Measurements from ENCODE around the gene KRTAP10-12.
"Not testable (repeated sequence)": the region's sequence is repeated elsewhere in the genome, so short reads cannot be mapped to it uniquely, and the experiment has no call there.

The KRTAP10-12 gene, protein sequence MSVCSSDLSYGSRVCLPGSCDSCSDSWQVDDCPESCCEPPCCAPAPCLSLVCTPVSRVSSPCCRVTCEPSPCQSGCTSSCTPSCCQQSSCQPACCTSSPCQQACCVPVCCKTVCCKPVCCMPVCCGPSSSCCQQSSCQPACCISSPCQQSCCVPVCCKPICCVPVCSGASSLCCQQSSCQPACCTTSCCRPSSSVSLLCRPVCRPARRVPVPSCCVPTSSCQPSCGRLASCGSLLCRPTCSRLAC

DNA sequence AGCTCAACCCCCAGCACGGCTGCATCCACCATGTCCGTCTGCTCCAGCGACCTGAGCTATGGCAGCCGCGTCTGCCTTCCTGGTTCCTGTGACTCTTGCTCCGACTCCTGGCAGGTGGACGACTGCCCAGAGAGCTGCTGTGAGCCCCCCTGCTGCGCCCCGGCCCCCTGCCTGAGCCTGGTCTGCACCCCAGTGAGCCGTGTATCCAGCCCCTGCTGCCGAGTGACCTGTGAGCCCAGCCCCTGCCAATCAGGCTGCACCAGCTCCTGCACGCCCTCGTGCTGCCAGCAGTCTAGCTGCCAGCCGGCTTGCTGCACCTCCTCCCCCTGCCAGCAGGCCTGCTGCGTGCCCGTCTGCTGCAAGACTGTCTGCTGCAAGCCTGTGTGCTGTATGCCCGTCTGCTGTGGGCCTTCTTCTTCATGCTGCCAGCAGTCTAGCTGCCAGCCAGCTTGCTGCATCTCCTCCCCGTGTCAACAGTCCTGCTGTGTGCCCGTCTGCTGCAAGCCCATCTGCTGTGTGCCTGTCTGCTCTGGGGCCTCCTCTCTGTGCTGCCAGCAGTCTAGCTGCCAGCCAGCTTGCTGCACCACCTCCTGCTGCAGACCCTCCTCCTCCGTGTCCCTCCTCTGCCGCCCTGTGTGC is at the start of gene KRTAP10-12:
TSS of gene KRTAP10-12 (plus strand) at position 1 of the 639 bp plus-strand sequence. CDS start at position 31, 30 bp downstream.
- not testable (repeated sequence) for DNase-seq (ENCODE audit: low read depth)

DNA sequence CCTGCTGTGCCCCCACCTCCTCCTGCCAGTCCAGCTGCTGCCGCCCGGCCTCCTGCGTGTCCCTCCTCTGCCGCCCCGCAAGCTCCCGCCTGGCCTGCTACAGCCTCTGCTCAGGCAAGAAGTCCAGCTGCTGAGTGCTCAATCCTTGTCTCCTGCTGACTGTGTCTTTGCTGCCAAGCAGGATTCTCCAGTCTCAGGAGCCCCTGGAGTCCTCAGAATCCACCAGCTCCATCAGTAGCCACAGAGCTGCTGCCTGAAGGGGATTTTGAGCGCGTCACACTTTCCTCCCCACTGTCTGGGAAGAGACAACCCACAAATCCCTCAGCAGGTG is 49.8 kb upstream of the KRTAP10-12 start:
- DNase-seq (ENCODE audit: low read depth): no peak

DNA sequence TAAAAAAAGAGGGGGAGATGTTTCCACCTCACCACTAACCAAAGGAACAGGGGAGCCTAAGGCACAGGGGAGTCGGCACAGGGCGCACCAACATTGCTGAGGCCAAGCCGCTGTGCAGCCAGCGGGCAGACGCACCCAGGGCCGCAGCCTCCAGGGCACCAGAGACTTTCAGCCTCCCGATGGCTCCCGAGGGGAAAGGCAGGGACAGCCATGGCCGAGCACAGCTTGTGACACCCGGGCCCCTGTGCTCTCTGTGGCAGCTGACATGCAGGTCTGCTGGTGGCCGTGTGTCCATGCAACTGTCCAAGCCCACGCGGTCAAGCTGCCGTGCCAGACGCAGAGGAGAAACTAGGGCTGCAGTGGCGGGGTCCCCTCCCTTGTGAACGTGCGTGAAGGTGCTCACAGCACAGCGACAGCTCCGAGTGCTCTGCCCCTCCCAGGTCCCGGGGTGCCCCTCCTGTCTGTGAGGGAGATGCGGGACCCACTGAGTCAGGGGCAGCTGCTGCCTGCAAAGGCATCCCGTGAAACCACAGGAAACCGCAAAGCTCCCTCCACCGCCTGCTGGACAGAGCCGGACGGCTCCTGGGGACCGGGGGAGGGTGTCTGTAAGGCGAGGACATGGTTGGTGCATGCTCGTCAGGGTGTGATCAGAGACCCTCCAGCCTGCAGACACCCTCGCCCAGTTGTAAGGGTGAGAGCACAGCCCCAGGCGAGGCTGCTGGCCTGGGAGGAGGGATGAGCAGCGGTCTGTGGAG is 48.2 kb upstream of the KRTAP10-12 start:
- DNase-seq (ENCODE audit: low read depth): no peak

DNA sequence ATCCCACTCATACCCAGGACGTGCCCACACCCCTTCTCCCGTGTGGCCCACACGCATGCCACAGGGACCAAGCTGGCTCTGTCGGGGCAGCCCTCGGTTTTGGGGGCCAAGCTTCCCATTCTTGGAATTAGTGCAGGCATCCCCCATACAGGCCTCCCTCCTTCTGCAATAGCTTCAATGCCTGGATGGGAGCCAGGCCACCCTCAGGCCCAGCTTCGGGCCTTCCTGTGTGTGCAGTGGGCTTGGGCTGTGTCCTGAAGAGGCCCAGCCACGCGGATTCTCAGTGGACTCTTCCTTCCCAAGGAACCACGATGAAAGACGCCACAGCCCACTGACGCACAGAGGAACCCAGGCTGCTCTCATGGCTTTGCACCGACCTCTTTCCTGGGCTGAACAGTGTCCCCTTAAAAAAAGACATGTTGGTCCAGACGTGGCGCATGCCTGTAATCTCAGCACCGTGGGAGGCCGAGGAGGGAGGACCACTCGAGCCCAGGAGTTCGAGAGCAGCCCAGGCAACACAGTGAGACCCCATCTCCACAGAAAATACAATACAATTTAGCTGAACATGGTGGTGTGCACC is 47.4 kb upstream of the KRTAP10-12 start:
- DNase-seq (ENCODE audit: low read depth): no peak

DNA sequence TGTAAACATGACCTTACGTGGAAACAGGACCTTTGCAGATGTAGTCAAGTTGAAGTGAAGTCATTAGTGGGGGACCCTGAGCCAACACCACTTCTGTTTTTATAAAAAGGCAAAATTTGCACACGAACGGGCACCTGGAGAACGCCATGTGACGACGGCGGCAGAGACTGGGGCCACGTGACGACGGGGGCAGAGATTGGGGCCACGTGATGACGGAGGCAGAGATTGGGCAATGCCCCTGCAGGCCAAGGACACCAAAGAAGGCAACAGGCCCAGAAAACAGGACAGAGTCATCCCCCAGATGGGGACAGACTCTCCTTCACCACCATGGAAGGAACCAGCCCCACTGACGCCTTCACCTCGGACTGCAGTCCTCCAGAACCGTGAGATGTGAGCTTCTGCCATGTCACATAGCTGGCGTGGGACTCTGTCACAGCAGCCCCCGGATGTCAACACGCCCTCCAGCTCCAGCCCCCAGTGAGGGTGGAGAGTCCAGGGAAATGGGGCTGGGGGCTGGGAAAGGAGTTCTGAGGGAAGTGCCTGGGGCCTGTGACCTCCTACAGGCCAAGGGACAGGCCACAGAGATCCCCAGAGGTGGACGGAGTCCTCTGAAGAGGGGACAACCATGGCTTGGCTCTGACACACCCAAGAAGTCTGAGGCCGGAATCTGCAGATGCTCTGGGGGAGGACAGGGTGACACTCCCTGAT is 46.6 kb upstream of the KRTAP10-12 start:
- no peak for DNase-seq (ENCODE audit: low read depth)

DNA sequence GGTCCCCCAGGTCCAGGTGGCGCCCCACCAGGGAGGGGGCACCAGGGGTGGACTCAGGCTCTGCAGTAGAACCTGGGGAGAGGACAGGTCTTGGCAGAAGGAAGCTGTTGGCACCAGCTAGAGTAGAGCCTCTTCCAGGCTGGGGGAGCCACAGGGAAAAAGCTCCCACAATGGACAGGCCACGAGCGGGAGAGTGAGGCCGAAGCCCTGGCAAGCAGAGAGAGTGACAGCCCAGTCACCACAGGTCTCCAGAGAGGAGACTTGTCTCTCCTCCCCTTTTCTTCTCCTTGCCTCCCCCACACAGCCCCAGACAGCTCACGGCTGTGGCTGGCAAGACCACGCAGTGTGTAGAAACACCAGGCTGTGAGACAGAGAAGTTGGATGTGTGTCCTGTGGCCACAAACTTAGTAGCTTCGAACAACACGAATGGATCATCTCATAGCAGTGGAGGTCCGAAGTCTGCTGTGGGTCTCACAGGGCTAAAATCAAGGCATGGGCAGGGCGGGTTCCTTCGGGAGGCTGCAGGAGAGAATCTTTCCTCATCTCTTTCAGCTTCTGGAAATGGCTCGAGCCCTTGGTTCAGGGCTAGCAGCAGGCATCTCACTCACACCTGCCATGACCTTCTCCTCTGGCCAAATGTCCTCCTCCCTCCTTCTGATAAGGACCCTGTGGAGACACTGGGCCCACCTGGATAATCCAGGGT is 45.8 kb upstream of the KRTAP10-12 start:
- no peak for DNase-seq (ENCODE audit: low read depth)

DNA sequence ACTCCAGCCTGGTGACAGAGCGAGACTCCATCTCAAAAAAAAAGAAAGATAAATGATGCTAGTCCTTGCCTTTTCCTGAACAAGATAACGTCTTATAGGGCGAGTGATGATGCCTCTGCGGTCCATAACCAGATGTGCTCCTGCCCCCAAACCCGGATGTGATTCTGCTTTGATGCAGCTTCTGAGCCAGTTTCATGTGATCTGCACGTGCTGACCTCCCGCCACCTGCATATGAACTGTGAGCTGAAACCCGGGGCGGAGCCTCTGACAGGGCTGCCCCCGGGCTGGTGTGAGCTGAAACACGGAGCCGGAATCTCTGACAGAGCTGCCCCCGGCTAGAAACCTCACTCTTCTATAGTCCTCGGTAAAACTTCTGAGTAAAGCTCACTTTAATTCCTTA is 43.8 kb upstream of the KRTAP10-12 start:
- DNase-seq (ENCODE audit: low read depth): no peak

DNA sequence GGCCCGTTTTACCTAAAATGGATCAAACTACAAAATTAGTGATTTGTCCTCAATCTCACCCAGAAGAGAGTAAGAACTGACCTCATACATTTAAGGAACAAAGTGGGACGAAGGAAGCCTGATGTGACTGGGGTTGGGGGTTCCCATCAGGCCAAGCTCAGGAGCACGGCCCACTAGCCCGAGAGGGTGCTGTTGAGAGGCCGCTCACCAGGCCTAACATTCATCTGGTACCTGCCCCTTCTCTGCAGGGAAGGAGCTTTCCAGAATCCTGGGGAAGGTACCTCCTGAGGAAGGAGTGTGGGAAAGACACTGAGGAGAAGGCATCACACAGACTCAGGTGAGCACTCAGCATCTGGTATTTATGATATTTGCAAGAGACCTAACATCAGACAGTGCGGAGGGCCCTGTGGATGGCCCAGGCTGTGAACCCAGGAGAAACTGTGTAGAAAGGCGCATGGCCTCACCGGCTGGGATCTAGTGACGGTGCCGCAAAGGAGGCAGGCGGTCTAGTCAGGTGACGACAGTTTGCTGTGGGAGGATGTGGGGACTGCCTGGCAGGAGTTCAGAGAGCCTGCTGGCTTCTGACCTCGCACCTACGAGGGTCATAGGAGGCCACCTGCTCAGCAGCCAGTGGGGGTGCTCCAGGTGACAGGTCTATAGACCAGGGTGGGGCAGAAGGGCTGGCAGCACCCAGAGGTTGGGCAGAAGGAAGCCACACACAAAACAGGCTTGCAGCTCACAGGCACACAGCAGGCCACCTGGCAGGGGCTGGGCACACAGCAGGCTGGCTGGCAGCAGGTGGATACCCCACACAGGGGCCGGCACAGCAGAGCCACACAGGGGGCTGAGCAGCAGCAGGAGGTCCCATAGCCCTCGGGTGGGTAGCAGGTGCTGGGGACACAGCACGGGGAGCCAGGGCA is 43.1 kb upstream of the KRTAP10-12 start:
- no peak for DNase-seq (ENCODE audit: low read depth)

DNA sequence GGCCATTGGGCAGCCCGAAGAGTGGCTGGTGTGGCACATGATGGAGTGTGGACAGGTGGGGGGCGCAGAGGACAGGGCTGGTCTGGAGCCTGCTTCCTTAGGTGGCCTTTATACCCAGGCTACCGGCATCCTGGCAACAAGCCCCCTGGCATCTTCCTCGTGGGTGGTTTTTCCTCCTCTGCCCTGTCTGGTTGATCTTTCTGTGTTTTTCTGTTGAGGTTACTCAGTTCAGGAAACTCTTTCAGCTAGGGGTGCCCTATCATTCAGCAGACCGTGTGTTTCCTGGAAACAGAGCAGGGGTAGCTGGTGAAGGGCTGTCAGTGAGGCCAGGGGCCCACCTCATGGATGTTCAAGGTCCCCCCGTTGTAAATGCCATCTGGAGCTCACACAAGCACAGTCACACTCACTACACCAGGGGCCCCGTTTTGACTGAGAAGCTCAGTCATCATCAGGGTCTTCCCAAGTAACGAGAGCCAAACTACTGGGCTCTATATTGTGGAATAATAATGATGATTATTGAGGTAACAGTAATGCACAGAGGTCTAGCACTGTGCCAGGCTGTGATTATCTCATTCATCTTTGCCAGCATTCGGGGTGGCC is 42.3 kb upstream of the KRTAP10-12 start, which contains the start of gene KRTAP12-4:
TSS of gene KRTAP12-4 (minus strand) at position 84 of the 600 bp plus-strand sequence. CDS start at position 39, 45 bp downstream.
- no peak for DNase-seq (ENCODE audit: low read depth)

DNA sequence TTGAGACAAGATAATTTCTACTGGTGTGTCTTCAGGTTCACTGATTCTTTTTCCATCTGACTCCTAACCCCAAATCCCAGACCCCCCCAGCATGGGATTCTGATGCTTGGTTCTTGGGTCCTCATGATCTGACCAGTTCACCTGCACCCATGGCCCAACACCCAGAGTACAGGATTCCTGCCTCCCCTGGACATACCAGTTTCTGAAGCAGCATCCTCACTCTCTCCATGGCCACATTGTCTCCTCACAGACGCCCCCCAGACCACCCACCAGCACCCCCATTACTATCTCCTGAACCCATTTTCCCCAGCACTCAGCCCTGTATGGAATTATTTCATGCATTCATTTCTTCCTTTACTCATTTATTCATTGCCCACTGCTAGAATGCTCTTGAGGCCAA is 40.1 kb upstream of the KRTAP10-12 start:
- no peak for DNase-seq (ENCODE audit: low read depth)

DNA sequence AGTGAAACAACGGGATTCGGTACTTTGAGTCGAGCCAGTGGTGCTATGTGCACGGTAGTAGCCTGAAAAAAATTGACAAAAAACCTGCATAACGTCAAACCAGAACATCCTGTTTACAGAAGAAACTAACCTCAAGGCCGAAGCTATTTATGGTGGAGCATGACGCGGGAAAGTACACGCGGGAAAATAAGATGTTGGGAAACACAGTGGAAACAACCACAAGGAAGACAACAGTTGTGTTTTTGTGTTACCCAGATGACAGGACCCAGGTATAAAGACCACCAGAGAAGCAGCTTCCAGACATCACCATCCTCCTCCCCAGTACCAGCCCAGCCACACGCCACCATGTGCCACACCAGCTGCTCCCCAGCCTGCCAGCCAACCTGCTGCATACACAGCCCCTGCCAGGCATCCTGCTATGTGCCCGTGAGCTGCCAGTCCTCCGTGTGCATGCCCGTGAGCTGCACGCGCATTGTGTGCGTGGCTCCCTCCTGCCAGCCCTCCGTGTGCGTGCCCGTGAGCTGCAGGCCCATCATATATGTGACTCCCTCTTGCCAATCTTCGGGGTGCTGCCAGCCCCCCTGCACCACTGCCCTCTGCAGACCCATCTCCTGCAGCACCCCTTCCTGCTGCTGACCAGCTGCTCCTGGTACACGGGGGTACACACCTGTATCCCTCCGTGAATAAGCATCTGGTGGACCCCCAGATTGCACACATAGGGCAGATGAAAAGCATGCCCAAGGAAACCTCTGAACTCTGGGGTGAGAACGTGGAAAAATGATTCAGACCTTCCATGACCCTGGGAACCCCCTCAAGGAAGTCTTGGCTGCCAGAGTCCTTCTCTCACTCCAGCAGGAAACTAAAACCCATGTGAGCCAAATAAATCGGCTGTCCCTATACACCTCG is 39.1 kb upstream of the KRTAP10-12 start, which contains the start of gene KRTAP12-3:
TSS of gene KRTAP12-3 (plus strand) at position 298 of the 906 bp plus-strand sequence. CDS start at position 346, 48 bp downstream.
- DNase-seq (ENCODE audit: low read depth): no peak

DNA sequence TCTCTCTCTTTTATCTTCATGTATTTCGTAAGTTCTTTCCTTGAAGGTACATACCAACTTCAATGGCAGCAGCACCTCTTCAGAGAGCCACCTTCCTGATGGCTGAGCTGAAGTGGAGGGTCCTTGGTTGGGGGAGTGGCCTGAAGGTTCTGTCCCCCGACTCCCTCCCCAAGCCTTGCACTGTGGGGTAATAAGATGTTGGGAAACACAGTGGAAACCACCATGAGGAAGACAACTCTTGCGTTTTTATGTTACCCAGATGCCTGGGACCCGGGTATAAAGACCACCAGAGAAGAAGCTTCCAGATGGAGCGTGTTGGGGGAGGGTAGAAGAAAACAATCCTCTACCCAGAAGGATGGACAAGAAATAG is 38.4 kb upstream of the KRTAP10-12 start:
- no peak for DNase-seq (ENCODE audit: low read depth)

DNA sequence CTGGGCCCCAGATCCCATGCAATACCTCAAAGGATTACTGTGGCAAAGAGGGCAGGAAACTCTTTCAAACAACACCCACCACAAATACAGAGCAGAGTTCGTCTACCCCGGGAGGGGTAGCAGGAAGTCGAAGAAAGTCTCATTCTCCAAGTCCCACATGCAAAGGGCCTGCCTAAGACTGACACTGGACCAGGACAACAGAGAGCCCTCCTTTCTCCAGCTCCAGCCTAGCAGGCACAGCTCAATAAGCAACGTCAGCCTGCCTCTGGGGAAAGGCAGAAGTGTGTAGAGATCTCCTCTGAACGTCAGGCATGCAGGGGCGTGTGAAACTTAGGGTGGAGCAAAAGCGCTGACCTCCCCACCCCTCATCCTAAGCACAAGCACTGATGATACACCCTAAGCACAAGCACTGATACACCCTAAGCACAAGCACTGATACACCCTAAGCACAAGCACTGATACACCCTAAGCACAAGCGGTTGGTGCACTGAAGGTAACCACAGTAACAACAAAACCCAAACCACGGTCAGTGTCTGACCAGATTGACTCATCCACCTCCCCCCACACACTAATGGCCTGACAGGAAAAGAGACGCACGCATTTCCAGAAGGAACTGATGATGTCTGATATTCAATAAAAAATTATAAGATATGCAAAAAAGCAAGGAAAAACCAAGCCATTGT is 37.9 kb upstream of the KRTAP10-12 start:
- no peak for DNase-seq (ENCODE audit: low read depth)

DNA sequence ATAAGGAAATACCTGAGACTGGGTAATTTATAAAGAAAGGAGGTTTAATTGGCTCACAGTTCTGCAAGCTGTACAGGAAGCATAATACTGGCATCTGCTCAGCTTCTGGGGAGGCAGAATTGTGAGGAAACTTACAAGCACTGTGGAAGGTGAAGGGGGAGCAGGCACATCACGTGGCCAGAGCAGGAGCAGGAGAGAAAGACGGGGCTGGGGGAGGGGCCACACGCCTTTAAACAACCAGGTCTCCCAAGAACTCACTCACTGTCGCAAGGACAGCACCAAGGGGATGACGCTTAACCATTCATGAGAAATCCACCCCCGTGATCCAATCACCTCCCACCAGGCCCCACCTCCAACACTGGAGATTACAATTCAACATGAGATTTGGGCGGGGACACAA is 35.4 kb upstream of the KRTAP10-12 start:
- not testable (repeated sequence) for DNase-seq (ENCODE audit: low read depth)

DNA sequence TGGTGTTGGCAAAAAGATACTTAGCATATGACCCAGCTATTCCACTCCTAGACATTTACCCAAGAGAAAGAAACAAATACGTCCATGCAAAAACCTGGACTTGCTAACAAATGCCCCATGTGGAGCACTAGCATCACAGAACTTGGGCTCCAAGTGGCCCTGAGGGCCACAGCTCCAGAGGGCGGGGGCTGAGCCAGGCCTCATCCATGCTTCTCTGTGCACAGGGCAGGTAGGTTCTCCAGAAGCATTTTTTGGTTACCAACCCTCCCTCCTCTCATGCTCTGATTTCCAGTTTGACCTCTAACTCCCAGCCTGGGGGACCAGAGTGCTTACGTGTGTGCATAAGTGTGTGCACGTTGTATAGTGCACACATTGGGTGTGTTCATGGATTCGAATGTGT is 32.3 kb upstream of the KRTAP10-12 start:
- DNase-seq (ENCODE audit: low read depth): no peak

DNA sequence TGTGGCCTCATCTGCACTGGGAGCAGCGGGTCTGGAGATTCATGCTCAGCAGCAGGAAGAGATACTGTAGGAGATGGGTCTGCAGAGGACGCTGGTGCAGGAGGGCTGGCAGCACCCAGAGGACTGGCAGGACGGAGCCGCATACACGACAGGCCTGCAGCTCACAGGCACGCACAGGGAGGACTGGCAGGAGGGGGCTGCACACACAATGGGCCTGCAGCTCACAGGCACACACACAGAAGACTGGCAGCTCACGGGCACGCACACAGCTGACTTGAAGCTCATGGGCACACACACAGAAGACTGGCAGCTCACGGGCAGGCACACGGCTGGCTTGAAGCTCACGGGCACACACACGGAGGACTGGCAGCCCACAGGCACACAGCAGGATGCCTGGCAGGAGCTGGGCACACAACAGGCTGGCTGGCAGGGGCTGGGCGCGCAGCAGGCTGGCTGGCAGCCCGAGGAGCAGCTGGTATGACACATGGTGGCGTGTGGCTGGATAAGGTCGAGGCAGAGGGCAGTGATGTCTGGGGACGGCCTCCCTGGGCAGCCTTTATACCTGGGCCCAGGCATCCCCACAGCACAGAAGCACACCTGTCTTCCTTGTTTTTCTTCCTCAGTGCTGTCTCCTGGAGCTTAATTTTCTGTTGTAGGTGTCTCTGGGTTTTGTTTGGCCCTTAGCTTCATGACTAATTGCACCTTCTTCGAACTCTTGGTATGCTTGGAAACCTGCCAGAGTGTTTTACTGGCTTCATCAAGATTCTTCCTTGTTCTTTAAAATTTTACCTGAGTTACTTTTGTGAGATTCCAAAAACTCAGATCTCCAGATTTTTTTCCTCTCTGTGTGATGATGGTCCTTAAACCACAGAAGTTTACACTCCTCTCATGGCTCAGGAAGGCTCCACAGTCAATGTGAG is 30.3 kb upstream of the KRTAP10-12 start, which contains the start of gene KRTAP12-2:
TSS of gene KRTAP12-2 (minus strand) at position 527 of the 920 bp plus-strand sequence. CDS start at position 486, 41 bp downstream.
- no peak for DNase-seq (ENCODE audit: low read depth)

DNA sequence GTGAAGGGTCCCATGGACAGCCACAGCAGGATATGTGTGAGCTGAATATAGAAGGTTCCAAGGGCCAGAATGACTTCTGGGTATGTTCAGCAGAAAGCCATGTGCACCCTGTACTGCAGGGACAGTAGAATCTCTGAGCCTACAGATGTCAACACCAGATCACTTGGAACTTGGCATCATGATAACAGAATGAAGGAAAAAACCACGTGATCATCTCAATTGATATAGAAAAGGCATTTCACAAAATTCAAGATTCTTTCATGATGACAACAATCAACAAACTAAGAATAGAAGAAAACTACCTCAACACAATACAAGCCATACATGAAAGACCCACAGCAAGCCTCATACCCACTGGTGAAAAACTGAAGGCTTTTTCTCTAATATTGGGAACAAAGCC is 29.4 kb upstream of the KRTAP10-12 start:
- DNase-seq (ENCODE audit: low read depth): no peak
